HepG2 (cell line): Measurements from ENCODE around the gene PACS1. TPM values are rescaled to one million over a fixed set of nuclear protein-coding genes. Genes with fewer than 3 reads are reported as not detected.
A peak's percentile ranks its signal among the peaks of the same experiment; 100 is the strongest.

ENCODE experiments used
- ARID4A ChIP-seq: sonication (generic); formaldehyde crosslinking; IDR thresholded peaks from 2 replicates; pipeline ENCODE4 v1.5.0; 2020; ENCODE audit warnings: mild to moderate bottlenecking, missing genetic modification reagents, borderline replicate concordance
- ARNT ChIP-seq: fragments of 450-650 bp; IDR thresholded peaks from 2 replicates; pipeline ENCODE4 v1.6.1; 2017
- NONO ChIP-seq, 2 experiments: fragments of 450-650 bp in 1 of 2; sonication (generic) in 1 of 2; formaldehyde crosslinking in 1 of 2; IDR thresholded peaks in 1 of 2; conservative IDR thresholded peaks in 1 of 2; 2 replicates each; pipeline versions ENCODE4 v1.6.1 to v1.8.0; 2017 to 2022; ENCODE audit warnings: mild to moderate bottlenecking in 1 of 2, missing genetic modification reagents in 1 of 2, moderate library complexity in 1 of 2
- RERE ChIP-seq: IDR thresholded peaks from 2 replicates; pipeline ENCODE4 v1.6.1; 2016; ENCODE audit warnings: low read depth, missing genetic modification reagents, missing compliant biosample characterization
- REXO4 ChIP-seq: sonication (generic); formaldehyde crosslinking; IDR thresholded peaks from 2 replicates; pipeline ENCODE4 v1.8.0; 2022; ENCODE audit warnings: missing genetic modification reagents, mild to moderate bottlenecking, borderline replicate concordance
- SALL1 ChIP-seq: sonication (generic); formaldehyde crosslinking; IDR thresholded peaks from 2 replicates; pipeline ENCODE4 v1.8.0; 2022; ENCODE audit warnings: mild to moderate bottlenecking, missing genetic modification reagents
- SMARCE1 ChIP-seq: fragments of 450-650 bp; IDR thresholded peaks from 2 replicates; pipeline ENCODE4 v1.6.1; 2017; ENCODE audit warnings: borderline replicate concordance
- SOX5 ChIP-seq: IDR thresholded peaks from 2 replicates; pipeline ENCODE4 v1.6.1; 2016; ENCODE audit warnings: borderline replicate concordance
- STAT5B ChIP-seq: sonication (generic); formaldehyde crosslinking; IDR thresholded peaks from 2 replicates; pipeline ENCODE4 v1.4.0; 2020; ENCODE audit warnings: missing genetic modification reagents
- TEF ChIP-seq: sonication (generic); formaldehyde crosslinking; IDR thresholded peaks from 2 replicates; pipeline ENCODE4 v1.5.0; 2020; ENCODE audit warnings: missing genetic modification reagents
- ZBTB42 ChIP-seq: sonication (generic); formaldehyde crosslinking; IDR thresholded peaks from 2 replicates; pipeline ENCODE4 v1.5.0; 2020; ENCODE audit warnings: mild to moderate bottlenecking, missing genetic modification reagents
- ZFY ChIP-seq: sonication (generic); formaldehyde crosslinking; IDR thresholded peaks from 2 replicates; pipeline ENCODE4 v1.4.0; 2020; ENCODE audit warnings: missing genetic modification reagents
- ZNF253 ChIP-seq: sonication (generic); formaldehyde crosslinking; IDR thresholded peaks from 2 replicates; pipeline ENCODE4 v1.8.0; 2022; ENCODE audit warnings: mild to moderate bottlenecking, missing genetic modification reagents, borderline replicate concordance
- ZNF329 ChIP-seq: sonication (generic); formaldehyde crosslinking; IDR thresholded peaks from 2 replicates; pipeline ENCODE4 v1.9.0; 2021; ENCODE audit warnings: low read depth, mild to moderate bottlenecking, missing genetic modification reagents
- ZNF773 ChIP-seq: sonication (generic); formaldehyde crosslinking; IDR thresholded peaks from 2 replicates; pipeline ENCODE4 v1.4.0; 2020; ENCODE audit warnings: missing genetic modification reagents, borderline replicate concordance
- ZXDC ChIP-seq: sonication (generic); formaldehyde crosslinking; IDR thresholded peaks from 2 replicates; pipeline ENCODE4 v1.5.0; 2020; ENCODE audit warnings: mild to moderate bottlenecking, missing genetic modification reagents
- polyA plus RNA-seq, 8 experiments: library from polyadenylated mRNA; depleted of rRNA in 3 of 8; stranded (reverse) in 7 of 8; unstranded in 1 of 8; fragments of >200 nt; fragmentation: Illumina TruSeq in 4 of 8; extraction: Trizol in 4 of 8; gene quantifications; 2 replicates each; pipeline versions ENCODE4 v1.2.1 to v1.2.3, GENCODE V29; 2011 to 2016; ENCODE audit warnings: low read depth in 4 of 8, missing spikeins in 1 of 8, mixed read lengths in 1 of 8; ENCODE audit not compliant: insufficient read depth in 1 of 8
- total RNA-seq, 5 experiments: library from RNA; depleted of rRNA; stranded (reverse); fragments of >200 nt; fragmentation: Illumina TruSeq; extraction: Trizol; gene quantifications; 2 replicates each; pipeline ENCODE4 v1.2.3, GENCODE V29; 2016; ENCODE audit warnings: low read depth in 1 of 5

PACS1 gene
- total and polyA plus RNA-seq, 2 of the 13 experiments (the other 11 are each of a cell fraction or from before 2014, with no cell fraction given): 7.6 to 8.6 TPM

- TF ChIP-seq REXO4 (CRISPR knock-in tag) (no peak), NONO (IDR thresholded peaks at IDR 0.05) (no peak), NONO (CRISPR knock-in tag; conservative IDR thresholded peaks at IDR 0.05) (no peak), ZNF773 (no peak), TEF (CRISPR knock-in tag) (no peak), SALL1 (CRISPR knock-in tag) (0 out of 2 replicates have a peak, but pooled peaks have one; percentile 24), ARNT (no peak), ZFY (CRISPR knock-in tag) (peak; percentile 64), SOX5 (CRISPR knock-in tag) (no peak), STAT5B (CRISPR knock-in tag) (no peak), ZXDC (CRISPR knock-in tag) (no peak), ZNF253 (CRISPR knock-in tag) (no peak), SMARCE1 (no peak), RERE (CRISPR knock-in tag) (no peak), ZBTB42 (no peak), ZNF329 (CRISPR knock-in tag) (no peak), ARID4A (CRISPR knock-in tag) (no peak)
Measured at GRCh38 chr11:66119348-66120133, 49.5 kb downstream of the PACS1 start (continued).
